ENCODE results near the gene PAGE4. TPM values are rescaled to one million over a fixed set of nuclear protein-coding genes. Genes with fewer than 3 reads are reported as not detected.

The PAGE4 gene, protein sequence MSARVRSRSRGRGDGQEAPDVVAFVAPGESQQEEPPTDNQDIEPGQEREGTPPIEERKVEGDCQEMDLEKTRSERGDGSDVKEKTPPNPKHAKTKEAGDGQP
- total RNA-seq (2022; extraction: Qiagen RNA extraction), result not detected in 5 replicates

DNA sequence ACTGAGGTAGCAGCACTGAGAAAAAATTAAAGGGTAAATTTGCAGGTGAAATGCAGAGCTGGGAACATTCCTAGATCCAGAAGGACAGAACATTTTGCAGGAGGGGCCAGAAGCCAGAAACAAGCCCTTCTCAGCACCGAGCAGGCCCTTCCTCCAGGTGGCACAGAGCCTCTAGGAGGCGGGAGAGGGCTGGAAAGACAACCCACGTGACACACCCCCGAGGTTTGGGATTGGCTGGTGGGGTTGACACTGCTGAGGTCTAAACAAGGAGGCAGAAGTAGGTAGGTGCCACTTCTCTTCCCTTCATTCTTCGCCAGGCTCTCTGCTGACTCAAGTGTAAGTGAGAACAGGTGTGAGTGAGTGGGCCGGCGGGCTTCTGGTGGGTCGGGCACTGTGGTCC, at the start of gene PAGE4:
PAGE4 (plus strand) TSS at position 288 of the 400 bp plus-strand sequence. CDS start 1,126 bp downstream, outside the sequence.

DNA sequence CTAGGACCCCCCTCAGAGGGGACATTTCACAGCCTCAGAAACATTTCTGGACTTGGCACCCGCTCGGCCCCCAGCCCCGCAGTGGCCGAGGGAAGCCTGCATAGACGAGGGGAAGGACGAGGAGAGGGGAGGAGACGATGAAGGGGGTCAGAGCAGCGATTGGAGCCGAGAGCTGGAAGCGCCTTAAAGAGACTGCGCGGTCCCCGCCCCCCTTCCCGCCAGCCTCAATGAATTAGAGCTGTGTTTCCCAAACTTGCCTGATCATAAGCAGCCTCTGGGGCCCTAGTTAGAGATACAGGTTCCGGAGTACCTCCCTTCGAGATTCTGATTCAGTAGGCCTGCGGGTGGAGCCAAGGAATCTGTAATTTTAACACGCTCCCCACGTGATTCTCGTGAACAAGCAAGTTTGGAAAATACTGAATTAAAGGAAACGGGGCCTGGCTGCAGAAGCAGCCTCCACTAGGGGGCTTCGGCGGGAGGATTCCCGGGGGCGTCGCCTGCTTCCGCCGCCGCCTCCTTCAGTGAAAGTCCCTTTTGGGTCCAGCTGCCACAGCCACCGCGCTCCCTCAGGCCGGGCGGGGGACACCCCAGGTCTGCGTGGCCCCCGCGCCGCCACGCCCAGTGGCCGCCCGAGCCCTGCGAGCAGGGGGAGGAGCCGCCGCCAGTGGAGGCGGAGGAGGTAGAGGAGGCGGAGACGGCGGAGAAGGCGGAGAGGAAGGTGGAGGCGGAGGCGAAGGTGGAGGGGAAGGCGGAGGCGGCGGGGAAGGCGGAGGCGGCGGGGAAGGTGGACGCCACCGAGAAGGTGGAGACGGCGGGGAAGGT, 49.9 kb downstream of the PAGE4 start, which contains the start of gene USP27X:
USP27X (plus strand) TSS at position 651 of the 822 bp plus-strand sequence. CDS start 824 bp downstream, outside the sequence.

Other genes with a start within 250 kb of the PAGE4 start
- gene GAGE12H, start 249.4 kb upstream of the PAGE4 start, total RNA-seq (2022; extraction: Qiagen RNA extraction), result not detected in 5 replicates
- not detected in 5 replicates for gene GAGE2A, start 239.8 kb upstream of the PAGE4 start, total RNA-seq (2022; extraction: Qiagen RNA extraction)
- gene GAGE1, start 230.3 kb upstream of the PAGE4 start, total RNA-seq (2022; extraction: Qiagen RNA extraction), result not detected in 5 replicates
- not detected in 5 replicates for gene PAGE1, start 133.3 kb upstream of the PAGE4 start, total RNA-seq (2022; extraction: Qiagen RNA extraction)
- gene USP27X, start 50.2 kb downstream of the PAGE4 start, total RNA-seq (2022; extraction: Qiagen RNA extraction), result 3.0 to 5.5 TPM (median 4.3 TPM) in 5 replicates
- 1.7 to 3.4 TPM (median 2.0 TPM) in 5 replicates for gene CLCN5, start 93.3 kb downstream of the PAGE4 start, total RNA-seq (2022; extraction: Qiagen RNA extraction)